K562 (cell line): ENCODE measurements around the gene TMEM273. TPM values are rescaled to one million over a fixed set of nuclear protein-coding genes. Genes with fewer than 3 reads are reported as not detected.

Experiments
- DPF2 ChIP-seq: fragments of 450-650 bp; IDR thresholded peaks from 2 replicates; pipeline ENCODE4 v1.6.1; 2016
- GMEB1 ChIP-seq: fragments of 250-450 bp; sonication (Bioruptor Pico); IDR thresholded peaks from 2 replicates; pipeline ENCODE4 v1.4.0; 2020; ENCODE audit warnings: mild to moderate bottlenecking
- HNRNPH1 ChIP-seq: fragments of 200-400 bp; formaldehyde crosslinking; optimal IDR thresholded peaks from 2 replicates; pipeline ENCODE3; 2017; ENCODE audit warnings: low read depth, mild to moderate bottlenecking, low read length, moderate library complexity
- JUND ChIP-seq, 2 experiments: IDR thresholded peaks; 2 replicates in 1 of 2; 3 replicates in 1 of 2; pipeline ENCODE4 v1.6.1; 2011; ENCODE audit warnings: borderline replicate concordance in 2 of 2, low read depth in 2 of 2, low read length in 2 of 2, improper control_type of control experiment in 1 of 2, missing biosample characterization in 1 of 2, missing genetic modification characterization in 1 of 2, missing genetic modification reagents in 1 of 2
- MTA2 ChIP-seq: fragments of 450-650 bp; IDR thresholded peaks from 2 replicates; pipeline ENCODE4 v1.6.1; 2016; ENCODE audit warnings: low read depth
- POLR2AphosphoS5 ChIP-seq: IDR thresholded peaks from 2 replicates; pipeline ENCODE4 v1.6.1; 2011; ENCODE audit warnings: mild to moderate bottlenecking, low read depth, low read length, moderate library complexity; ENCODE audit not compliant: control insufficient read depth, insufficient read depth
- RBM17 ChIP-seq: fragments of 200-400 bp; formaldehyde crosslinking; IDR thresholded peaks from 2 replicates; pipeline ENCODE4 v1.6.1; 2017; ENCODE audit warnings: low read depth, mild to moderate bottlenecking, low read length, borderline replicate concordance
- SIN3B ChIP-seq: fragments of 450-650 bp; IDR thresholded peaks from 2 replicates; pipeline ENCODE4 v1.6.1; 2017; ENCODE audit warnings: low read depth, mild to moderate bottlenecking, moderate library complexity
- ZC3H11A ChIP-seq: IDR thresholded peaks from 2 replicates; pipeline ENCODE4 v1.6.1; 2012; ENCODE audit warnings: low read depth, low read length, improper control_type of control experiment
- ZNF121 ChIP-seq: sonication (generic); formaldehyde crosslinking; conservative IDR thresholded peaks from 2 replicates; pipeline ENCODE4 v1.8.0; 2022; ENCODE audit warnings: missing genetic modification reagents
- polyA plus RNA-seq, 8 experiments: library from polyadenylated mRNA; depleted of rRNA in 4 of 8; stranded (reverse) in 5 of 8; unstranded in 3 of 8; fragments of >200 nt; fragmentation: Nextera tagmentation in 2 of 8; fragmentation: Illumina TruSeq in 1 of 8; extraction: Ambion mirVana in 2 of 8; extraction: Trizol in 1 of 8; gene quantifications; 2 replicates each; pipeline versions ENCODE4 v1.2.1 to v1.2.3, GENCODE V29; 2011 to 2014; ENCODE audit warnings: inconsistent platforms in 1 of 8, missing spikeins in 1 of 8
- total RNA-seq, 7 experiments: library from RNA; depleted of rRNA in 6 of 7; stranded (reverse); fragments of >200 nt in 6 of 7; fragmentation: Illumina TruSeq in 2 of 7; extraction: Trizol in 2 of 7; gene quantifications; 2 replicates each; pipeline versions ENCODE4 v1.2.1 to v1.2.3, GENCODE V29; 2011 to 2021; ENCODE audit warnings: low replicate concordance in 1 of 7
- TF ChIP-seq, protein P1 (sequence below): sonication (generic); formaldehyde crosslinking; IDR thresholded peaks from 2 replicates; pipeline ENCODE4 v1.8.0; 2023; ENCODE audit warnings: mild to moderate bottlenecking, missing genetic modification reagents
- TF ChIP-seq, protein P2 (sequence below): fragments of 450-650 bp; formaldehyde crosslinking; IDR thresholded peaks from 2 replicates; pipeline ENCODE4 v1.4.0; 2022; ENCODE audit warnings: mild to moderate bottlenecking, moderate library complexity
- TF ChIP-seq, protein P3 (sequence below): fragments of 450-650 bp; IDR thresholded peaks from 2 replicates; pipeline ENCODE4 v1.6.1; 2014; ENCODE audit warnings: low read depth, mild to moderate bottlenecking, moderate library complexity, borderline replicate concordance
- TF ChIP-seq, protein P4 (sequence below): IDR thresholded peaks from 2 replicates; pipeline ENCODE4 v1.6.1; 2016; ENCODE audit warnings: missing genetic modification characterization, missing compliant biosample characterization
- TF ChIP-seq, protein P5 (sequence below): fragments of 450-650 bp; IDR thresholded peaks from 2 replicates; pipeline ENCODE4 v1.6.1; 2018; ENCODE audit warnings: mild to moderate bottlenecking, low read depth; ENCODE audit not compliant: partially characterized antibody

The TMEM273 gene
- total and polyA plus RNA-seq, 9 of the 15 experiments (the other 6 are each of a cell fraction or from before 2014, with no cell fraction given): 39.2 to 131 (median 95.6) TPM

DNA sequence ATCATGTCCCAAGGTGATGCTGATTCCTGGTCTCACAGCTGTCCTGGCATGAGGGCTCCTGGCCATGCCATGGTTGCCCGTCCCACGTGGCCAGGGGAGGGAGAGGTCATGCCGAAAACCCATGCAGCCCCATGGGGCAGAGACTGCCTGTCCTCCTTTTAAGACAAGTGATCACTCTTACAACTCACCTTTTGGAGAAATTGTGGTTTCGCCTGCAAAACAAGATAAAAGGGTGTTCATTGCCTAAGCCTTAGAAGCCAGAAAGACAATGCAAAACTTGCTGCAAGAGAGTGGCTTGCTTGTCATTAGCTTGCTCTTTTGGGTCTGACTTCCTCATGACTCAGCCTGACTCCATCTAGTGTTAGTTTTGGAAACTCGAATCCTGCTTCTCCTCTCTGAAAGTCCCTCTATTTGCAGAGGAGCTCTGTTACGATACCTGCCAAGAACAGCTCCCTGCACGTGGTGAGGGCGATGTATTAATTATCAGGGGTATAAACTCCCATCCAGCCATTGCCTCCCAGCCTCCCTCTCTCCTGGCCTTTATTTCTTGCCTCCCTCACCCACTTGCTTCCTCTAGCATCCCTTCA, 26.7 kb downstream of the TMEM273 start (continued):
- TF ChIP-seq, protein P1, sequence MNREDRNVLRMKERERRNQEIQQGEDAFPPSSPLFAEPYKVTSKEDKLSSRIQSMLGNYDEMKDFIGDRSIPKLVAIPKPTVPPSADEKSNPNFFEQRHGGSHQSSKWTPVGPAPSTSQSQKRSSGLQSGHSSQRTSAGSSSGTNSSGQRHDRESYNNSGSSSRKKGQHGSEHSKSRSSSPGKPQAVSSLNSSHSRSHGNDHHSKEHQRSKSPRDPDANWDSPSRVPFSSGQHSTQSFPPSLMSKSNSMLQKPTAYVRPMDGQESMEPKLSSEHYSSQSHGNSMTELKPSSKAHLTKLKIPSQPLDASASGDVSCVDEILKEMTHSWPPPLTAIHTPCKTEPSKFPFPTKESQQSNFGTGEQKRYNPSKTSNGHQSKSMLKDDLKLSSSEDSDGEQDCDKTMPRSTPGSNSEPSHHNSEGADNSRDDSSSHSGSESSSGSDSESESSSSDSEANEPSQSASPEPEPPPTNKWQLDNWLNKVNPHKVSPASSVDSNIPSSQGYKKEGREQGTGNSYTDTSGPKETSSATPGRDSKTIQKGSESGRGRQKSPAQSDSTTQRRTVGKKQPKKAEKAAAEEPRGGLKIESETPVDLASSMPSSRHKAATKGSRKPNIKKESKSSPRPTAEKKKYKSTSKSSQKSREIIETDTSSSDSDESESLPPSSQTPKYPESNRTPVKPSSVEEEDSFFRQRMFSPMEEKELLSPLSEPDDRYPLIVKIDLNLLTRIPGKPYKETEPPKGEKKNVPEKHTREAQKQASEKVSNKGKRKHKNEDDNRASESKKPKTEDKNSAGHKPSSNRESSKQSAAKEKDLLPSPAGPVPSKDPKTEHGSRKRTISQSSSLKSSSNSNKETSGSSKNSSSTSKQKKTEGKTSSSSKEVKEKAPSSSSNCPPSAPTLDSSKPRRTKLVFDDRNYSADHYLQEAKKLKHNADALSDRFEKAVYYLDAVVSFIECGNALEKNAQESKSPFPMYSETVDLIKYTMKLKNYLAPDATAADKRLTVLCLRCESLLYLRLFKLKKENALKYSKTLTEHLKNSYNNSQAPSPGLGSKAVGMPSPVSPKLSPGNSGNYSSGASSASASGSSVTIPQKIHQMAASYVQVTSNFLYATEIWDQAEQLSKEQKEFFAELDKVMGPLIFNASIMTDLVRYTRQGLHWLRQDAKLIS (CRISPR knock-in tag): 0 out of 2 replicates have a peak, but pooled peaks have one; percentile 53
- TF ChIP-seq, protein P2, sequence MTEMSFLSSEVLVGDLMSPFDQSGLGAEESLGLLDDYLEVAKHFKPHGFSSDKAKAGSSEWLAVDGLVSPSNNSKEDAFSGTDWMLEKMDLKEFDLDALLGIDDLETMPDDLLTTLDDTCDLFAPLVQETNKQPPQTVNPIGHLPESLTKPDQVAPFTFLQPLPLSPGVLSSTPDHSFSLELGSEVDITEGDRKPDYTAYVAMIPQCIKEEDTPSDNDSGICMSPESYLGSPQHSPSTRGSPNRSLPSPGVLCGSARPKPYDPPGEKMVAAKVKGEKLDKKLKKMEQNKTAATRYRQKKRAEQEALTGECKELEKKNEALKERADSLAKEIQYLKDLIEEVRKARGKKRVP: no peak
- TF ChIP-seq ZC3H11A (no peak), DPF2 (peak; percentile 94), MTA2 (peak; percentile 78), RBM17 (no peak), POLR2AphosphoS5 (peak; percentile 70), ZNF121 (CRISPR knock-in tag) (no peak), SIN3B (no peak), JUND (IDR thresholded peaks at IDR 0.05; ENCODE audit: borderline replicate concordance, low read depth, low read length) (peak; percentile 88), JUND (tag; IDR thresholded peaks at IDR 0.05; ENCODE audit: borderline replicate concordance, low read depth, low read length) (peak; percentile 86; the same call in 2 of the 3 replicates), GMEB1 (CRISPR knock-in tag) (no peak), HNRNPH1 (no peak)
- TF ChIP-seq, protein P3, sequence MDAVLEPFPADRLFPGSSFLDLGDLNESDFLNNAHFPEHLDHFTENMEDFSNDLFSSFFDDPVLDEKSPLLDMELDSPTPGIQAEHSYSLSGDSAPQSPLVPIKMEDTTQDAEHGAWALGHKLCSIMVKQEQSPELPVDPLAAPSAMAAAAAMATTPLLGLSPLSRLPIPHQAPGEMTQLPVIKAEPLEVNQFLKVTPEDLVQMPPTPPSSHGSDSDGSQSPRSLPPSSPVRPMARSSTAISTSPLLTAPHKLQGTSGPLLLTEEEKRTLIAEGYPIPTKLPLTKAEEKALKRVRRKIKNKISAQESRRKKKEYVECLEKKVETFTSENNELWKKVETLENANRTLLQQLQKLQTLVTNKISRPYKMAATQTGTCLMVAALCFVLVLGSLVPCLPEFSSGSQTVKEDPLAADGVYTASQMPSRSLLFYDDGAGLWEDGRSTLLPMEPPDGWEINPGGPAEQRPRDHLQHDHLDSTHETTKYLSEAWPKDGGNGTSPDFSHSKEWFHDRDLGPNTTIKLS: 0 out of 2 replicates have a peak, but pooled peaks have one; percentile 62
- TF ChIP-seq, protein P4, sequence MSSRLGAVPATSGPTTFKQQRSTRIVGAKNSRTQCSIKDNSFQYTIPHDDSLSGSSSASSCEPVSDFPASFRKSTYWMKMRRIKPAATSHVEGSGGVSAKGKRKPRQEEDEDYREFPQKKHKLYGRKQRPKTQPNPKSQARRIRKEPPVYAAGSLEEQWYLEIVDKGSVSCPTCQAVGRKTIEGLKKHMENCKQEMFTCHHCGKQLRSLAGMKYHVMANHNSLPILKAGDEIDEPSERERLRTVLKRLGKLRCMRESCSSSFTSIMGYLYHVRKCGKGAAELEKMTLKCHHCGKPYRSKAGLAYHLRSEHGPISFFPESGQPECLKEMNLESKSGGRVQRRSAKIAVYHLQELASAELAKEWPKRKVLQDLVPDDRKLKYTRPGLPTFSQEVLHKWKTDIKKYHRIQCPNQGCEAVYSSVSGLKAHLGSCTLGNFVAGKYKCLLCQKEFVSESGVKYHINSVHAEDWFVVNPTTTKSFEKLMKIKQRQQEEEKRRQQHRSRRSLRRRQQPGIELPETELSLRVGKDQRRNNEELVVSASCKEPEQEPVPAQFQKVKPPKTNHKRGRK: no peak
- TF ChIP-seq, protein P5, sequence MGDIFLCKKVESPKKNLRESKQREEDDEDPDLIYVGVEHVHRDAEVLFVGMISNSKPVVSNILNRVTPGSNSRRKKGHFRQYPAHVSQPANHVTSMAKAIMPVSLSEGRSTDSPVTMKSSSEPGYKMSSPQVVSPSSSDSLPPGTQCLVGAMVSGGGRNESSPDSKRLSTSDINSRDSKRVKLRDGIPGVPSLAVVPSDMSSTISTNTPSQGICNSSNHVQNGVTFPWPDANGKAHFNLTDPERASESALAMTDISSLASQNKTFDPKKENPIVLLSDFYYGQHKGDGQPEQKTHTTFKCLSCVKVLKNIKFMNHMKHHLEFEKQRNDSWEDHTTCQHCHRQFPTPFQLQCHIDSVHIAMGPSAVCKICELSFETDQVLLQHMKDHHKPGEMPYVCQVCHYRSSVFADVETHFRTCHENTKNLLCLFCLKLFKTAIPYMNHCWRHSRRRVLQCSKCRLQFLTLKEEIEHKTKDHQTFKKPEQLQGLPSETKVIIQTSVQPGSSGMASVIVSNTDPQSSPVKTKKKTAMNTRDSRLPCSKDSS: no peak
